K562 (cell line): ENCODE results near the gene CCSER1. TPM values are rescaled to one million over a fixed set of nuclear protein-coding genes. Genes with fewer than 3 reads are reported as not detected.

Source experiments
- ATAC-seq: fragments of 200-7000 bp; cut with Tn5 transposase; 3 replicates; pipeline ENCODE4 v1.9.1; 2020; ENCODE audit warnings: moderate library complexity
- BruUV-seq: library from RNA; stranded (reverse); fragments of 400-500 nt; replicated peaks from 2 replicates; lab custom pipeline; 2021; lab: Mats Ljungman, UMichigan
- CTCF ChIA-PET: fragments of 300-600 bp; formaldehyde crosslinking; extraction: SDS; loops from one replicate; lab custom pipeline; 2021; ENCODE audit warnings: low intra/inter-chr PET ratio; lab: Yijun Ruan, JAX
- POLR2A ChIA-PET: fragments of 300-600, 350-650 bp; sonication (Branson Sonifier 250); formaldehyde crosslinking; extraction: SDS; loops from one replicate; lab custom pipeline; 2021; ENCODE audit warnings: antibody characterized with exemption, inconsistent platforms; lab: Yijun Ruan, JAX
- DNase-seq, 4 experiments: peaks; one replicate each; pipeline versions ENCODE4 v3.0.0 to v3.0.0-alpha.2; 2011 to 2018; ENCODE audit warnings: low spot score in 3 of 4, mixed read lengths in 3 of 4; ENCODE audit errors: extremely low read depth in 1 of 4
- FAIRE-seq: peaks from 2 replicates; lab custom pipeline; 2011; peaks lifted over from hg19 to GRCh38; lab: Jason Lieb, UNC
- H2AFZ ChIP-seq: 2 replicates; pipeline ENCODE4 v1.6.0; 2011; ENCODE audit warnings: low read depth, low read length, control low read depth, inconsistent platforms
- H3K27ac ChIP-seq: fragments of 200-600 bp; 3 replicates; pipeline ENCODE4 v1.8.0; 2011; ENCODE audit warnings: low read depth, mild to moderate bottlenecking, control low read depth, inconsistent platforms, low read length, moderate library complexity, mixed read lengths; ENCODE audit errors: extremely low read depth
- H3K27me3 ChIP-seq, 2 experiments: fragments of 300-600 bp in 1 of 2; 2 replicates in 1 of 2; 3 replicates in 1 of 2; pipeline versions ENCODE4 v1.6.0 to v1.8.0; 2011; ENCODE audit warnings: inconsistent platforms in 2 of 2, low read length in 2 of 2, mild to moderate bottlenecking in 1 of 2, mixed read lengths in 1 of 2, moderate library complexity in 1 of 2; ENCODE audit not compliant: control insufficient read depth in 2 of 2, insufficient read depth in 2 of 2
- H3K36me3 ChIP-seq: fragments of 300-600 bp; 3 replicates; pipeline ENCODE4 v1.8.0; 2011; ENCODE audit warnings: mild to moderate bottlenecking, low read length, inconsistent platforms; ENCODE audit not compliant: control insufficient read depth, insufficient read depth
- H3K4me1 ChIP-seq, 2 experiments: fragments of 200-600 bp in 1 of 2; replicated peaks in 1 of 2; 2 replicates in 1 of 2; 3 replicates in 1 of 2; pipeline versions ENCODE4 v1.5.1 to v1.8.0; 2011; ENCODE audit warnings: inconsistent platforms in 2 of 2, low read length in 2 of 2, mild to moderate bottlenecking in 1 of 2, mixed read lengths in 1 of 2, moderate library complexity in 1 of 2; ENCODE audit not compliant: control insufficient read depth in 2 of 2, insufficient read depth in 2 of 2
- H3K4me2 ChIP-seq: 2 replicates; pipeline ENCODE4 v1.6.1; 2011; ENCODE audit warnings: low read length, control low read depth, inconsistent platforms, mixed read lengths; ENCODE audit not compliant: insufficient read depth
- H3K4me3 ChIP-seq: fragments of 200-600 bp; sonication (generic), shearing (Covaris generic); 2 replicates; pipeline ENCODE4 v1.5.1; 2016; ENCODE audit warnings: control low read depth, inconsistent platforms
- H3K79me2 ChIP-seq: fragments of 200-600 bp; 3 replicates; pipeline ENCODE4 v1.8.0; 2011; ENCODE audit warnings: low read length, inconsistent platforms; ENCODE audit not compliant: control insufficient read depth, insufficient read depth
- H3K9ac ChIP-seq, 2 experiments: 2 replicates each; pipeline versions ENCODE4 v1.6.0 to v1.6.1; 2011; ENCODE audit warnings: low read depth in 2 of 2, low read length in 2 of 2, control low read depth in 1 of 2, inconsistent platforms in 1 of 2, mild to moderate bottlenecking in 1 of 2, mixed read lengths in 1 of 2; ENCODE audit not compliant: insufficient read depth in 1 of 2
- H3K9me1 ChIP-seq: one replicate; pipeline ENCODE4 v1.6.0; 2011; ENCODE audit warnings: inconsistent platforms, mild to moderate bottlenecking, low read length, moderate library complexity; ENCODE audit not compliant: control insufficient read depth, insufficient read depth
- H3K9me3 ChIP-seq: replicated peaks from 2 replicates; pipeline ENCODE4 v1.5.1; 2011; ENCODE audit warnings: low read depth, low read length, inconsistent platforms; ENCODE audit not compliant: control insufficient read depth, insufficient read depth
- H4K20me1 ChIP-seq: replicated peaks from 2 replicates; pipeline ENCODE4 v1.6.1; 2011; ENCODE audit warnings: low read length, inconsistent platforms, mixed read lengths; ENCODE audit not compliant: control insufficient read depth, insufficient read depth
- ATF1 ChIP-seq, 2 experiments: fragments of 450-650 bp in 1 of 2; IDR thresholded peaks; 2 replicates each; pipeline ENCODE4 v1.6.1; 2016; ENCODE audit warnings: missing compliant biosample characterization in 1 of 2, missing genetic modification characterization in 1 of 2
- EGR1 ChIP-seq: fragments of 450-650 bp; conservative IDR thresholded peaks from 2 replicates; pipeline ENCODE4 v1.6.1; 2017; ENCODE audit warnings: mild to moderate bottlenecking
- ELF1 ChIP-seq: fragments of 200-800 bp; sonication (Bioruptor generic); IDR thresholded peaks from 2 replicates; pipeline ENCODE4 v1.6.1; 2016; ENCODE audit warnings: missing genetic modification characterization, missing compliant biosample characterization
- MECOM ChIP-seq: fragments of 250-450 bp; sonication (Bioruptor Pico); IDR thresholded peaks from 2 replicates; pipeline ENCODE4 v1.8.0; 2022; ENCODE audit warnings: inconsistent platforms
- PHB ChIP-seq: fragments of 250-450 bp; sonication (Bioruptor Pico); IDR thresholded peaks from 2 replicates; pipeline ENCODE4 v1.5.0; 2021
- RBFOX2 ChIP-seq: fragments of 200-400 bp; formaldehyde crosslinking; IDR thresholded peaks from 2 replicates; pipeline ENCODE4 v1.6.1; 2017; ENCODE audit warnings: low read depth, mild to moderate bottlenecking, low read length, moderate library complexity
- RFX7 ChIP-seq: fragments of 250-450 bp; sonication (Bioruptor Pico); IDR thresholded peaks from 2 replicates; pipeline ENCODE4 v1.5.1; 2021; ENCODE audit warnings: mild to moderate bottlenecking
- STAT5A ChIP-seq: IDR thresholded peaks from 2 replicates; pipeline ENCODE4 v1.6.1; 2012; ENCODE audit warnings: low read length, inconsistent platforms, borderline replicate concordance
- TRIM28 ChIP-seq: fragments of 450-650 bp; IDR thresholded peaks from 2 replicates; pipeline ENCODE4 v1.6.1; 2017
- ZNF311 ChIP-seq: fragments of 250-450 bp; sonication (Bioruptor Pico); IDR thresholded peaks from 2 replicates; pipeline ENCODE4 v1.4.0; 2020; ENCODE audit warnings: mild to moderate bottlenecking, moderate library complexity
- ZNF445 ChIP-seq: fragments of 250-450 bp; sonication (Bioruptor Pico); IDR thresholded peaks from 2 replicates; pipeline ENCODE4 v1.4.0; 2020; ENCODE audit warnings: low read depth, mild to moderate bottlenecking, moderate library complexity
- WGBS: fragments of 100-300 bp; shearing (Covaris generic); methylation state at CpG from one replicate; pipeline ENCODE4 v1.1.6; 2016; ENCODE audit warnings: low coverage, mixed read lengths; ENCODE audit not compliant: insufficient coverage; ENCODE audit errors: missing lambda C conversion rate; 5-methylcytosine and 5-hydroxymethylcytosine counted together
- in situ Hi-C: fragments of 300-500 bp; cut with MboI; formaldehyde crosslinking; loops from 4 replicates; pipeline ENCODE4 v1.15.0; 2018; ENCODE audit warnings: inconsistent platforms, mixed read lengths
- intact Hi-C: fragments of 100-400 bp; cut with micrococcal nuclease; formaldehyde crosslinking; loops from 2 replicates; pipeline ENCODE4 v1.14.2; 2022
- polyA plus RNA-seq, 8 experiments: library from polyadenylated mRNA; depleted of rRNA in 4 of 8; stranded (reverse) in 5 of 8; unstranded in 3 of 8; fragments of >200 nt; fragmentation: Nextera tagmentation in 2 of 8; fragmentation: Illumina TruSeq in 1 of 8; extraction: Ambion mirVana in 2 of 8; extraction: Trizol in 1 of 8; gene quantifications; 2 replicates each; pipeline versions ENCODE4 v1.2.1 to v1.2.3, GENCODE V29; 2011 to 2014; ENCODE audit warnings: inconsistent platforms in 1 of 8, missing spikeins in 1 of 8
- total RNA-seq, 7 experiments: library from RNA; depleted of rRNA in 6 of 7; stranded (reverse); fragments of >200 nt in 6 of 7; fragmentation: Illumina TruSeq in 2 of 7; extraction: Trizol in 2 of 7; gene quantifications; 2 replicates each; pipeline versions ENCODE4 v1.2.1 to v1.2.3, GENCODE V29; 2011 to 2021; ENCODE audit warnings: low replicate concordance in 1 of 7
- TF ChIP-seq, protein P1 (sequence below): sonication (generic); formaldehyde crosslinking; IDR thresholded peaks from 2 replicates; pipeline ENCODE4 v1.8.1; 2023; ENCODE audit warnings: mild to moderate bottlenecking, missing genetic modification reagents
- TF ChIP-seq, protein P2 (sequence below): fragments of 450-650 bp; IDR thresholded peaks from 2 replicates; pipeline ENCODE4 v1.6.1; 2016; ENCODE audit warnings: antibody characterized with exemption

The CCSER1 gene
- total and polyA plus RNA-seq, 9 of the 15 experiments (the other 6 are each of a cell fraction or from before 2014, with no cell fraction given), result not detected

DNA sequence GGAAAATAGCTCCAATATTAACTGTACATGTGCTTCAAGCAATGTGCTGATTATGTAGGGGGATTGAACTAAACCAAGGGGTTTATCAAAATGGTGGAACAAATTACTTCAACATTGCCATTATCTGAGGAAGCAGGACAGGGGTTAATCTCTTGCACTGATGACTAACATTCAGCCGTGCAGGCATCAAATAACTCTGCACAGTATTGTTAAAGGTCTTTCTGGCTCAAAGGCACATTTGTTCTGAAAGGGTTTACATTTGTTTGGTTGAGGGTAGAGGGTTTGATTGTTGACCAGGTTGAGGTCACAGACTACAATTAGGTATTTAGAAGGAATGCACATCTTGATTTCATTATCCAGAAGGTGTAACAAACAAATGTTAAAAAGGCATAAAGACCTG is 32.2 kb upstream of the CCSER1 start:
- no peak for DNase-seq

More for the DNA sequence above, 32.2 kb upstream of the CCSER1 start:
- intact Hi-C loops, result no loop called here
- H3K4me1 ChIP-seq, result no peaks in the 10 kb centered on the region
- ATAC-seq (no peak), FAIRE-seq (no peak)
- H3K36me3 ChIP-seq, result no peaks in the 10 kb centered on the region
- no peak overlapping the region for H2AFZ ChIP-seq
- no peaks in the 10 kb centered on the region; the same call in 1 of the 2 replicates for H3K9me3 ChIP-seq
- no TSS peak for BruUV-seq
- WGBS, result 5% methylated on average over 1 of the region's 1 CpG
- no peaks in the 10 kb centered on the region for H3K79me2 ChIP-seq
- no peak overlapping the region for H3K9ac ChIP-seq
- H3K9me1 ChIP-seq, result no peaks in the 10 kb centered on the region
- no peak overlapping the region for H3K4me2 ChIP-seq
- CTCF ChIA-PET, result no interaction called here
- POLR2A ChIA-PET, result no interaction called here
- in situ Hi-C loops, result no loop called here
- H3K4me3 ChIP-seq, result no peak overlapping the region
- H3K27ac ChIP-seq, result no peak overlapping the region
- no peaks in the 10 kb centered on the region for H3K27me3 ChIP-seq
- no peaks in the 10 kb centered on the region for H4K20me1 ChIP-seq
- TF ChIP-seq STAT5A (no peak), EGR1 (no peak), ATF1 (CRISPR knock-in tag; IDR thresholded peaks at IDR 0.05) (no peak), ATF1 (tag; IDR thresholded peaks at IDR 0.05) (no peak), ELF1 (tag) (no peak), MECOM (no peak), ZNF445 (CRISPR knock-in tag) (no peak), ZNF311 (CRISPR knock-in tag) (no peak), RFX7 (CRISPR knock-in tag) (no peak), RBFOX2 (no peak), PHB (no peak), TRIM28 (no peak)
- TF ChIP-seq, protein P1, sequence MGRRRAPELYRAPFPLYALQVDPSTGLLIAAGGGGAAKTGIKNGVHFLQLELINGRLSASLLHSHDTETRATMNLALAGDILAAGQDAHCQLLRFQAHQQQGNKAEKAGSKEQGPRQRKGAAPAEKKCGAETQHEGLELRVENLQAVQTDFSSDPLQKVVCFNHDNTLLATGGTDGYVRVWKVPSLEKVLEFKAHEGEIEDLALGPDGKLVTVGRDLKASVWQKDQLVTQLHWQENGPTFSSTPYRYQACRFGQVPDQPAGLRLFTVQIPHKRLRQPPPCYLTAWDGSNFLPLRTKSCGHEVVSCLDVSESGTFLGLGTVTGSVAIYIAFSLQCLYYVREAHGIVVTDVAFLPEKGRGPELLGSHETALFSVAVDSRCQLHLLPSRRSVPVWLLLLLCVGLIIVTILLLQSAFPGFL (CRISPR knock-in tag), result no peak
- TF ChIP-seq, protein P2, sequence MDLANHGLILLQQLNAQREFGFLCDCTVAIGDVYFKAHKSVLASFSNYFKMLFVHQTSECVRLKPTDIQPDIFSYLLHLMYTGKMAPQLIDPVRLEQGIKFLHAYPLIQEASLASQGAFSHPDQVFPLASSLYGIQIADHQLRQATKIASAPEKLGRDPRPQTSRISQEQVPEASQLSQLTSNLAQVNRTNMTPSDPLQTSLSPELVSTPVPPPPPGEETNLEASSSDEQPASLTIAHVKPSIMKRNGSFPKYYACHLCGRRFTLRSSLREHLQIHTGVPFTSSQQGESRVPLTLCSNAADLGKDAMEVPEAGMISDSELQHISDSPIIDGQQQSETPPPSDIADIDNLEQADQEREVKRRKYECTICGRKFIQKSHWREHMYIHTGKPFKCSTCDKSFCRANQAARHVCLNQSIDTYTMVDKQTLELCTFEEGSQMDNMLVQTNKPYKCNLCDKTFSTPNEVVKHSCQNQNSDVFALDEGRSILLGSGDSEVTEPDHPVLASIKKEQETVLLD, result no peak
- TF ChIP-seq, all 486 proteins: peak for 0
